HepG2 (cell line): ENCODE results near the gene TMEM229B. TPM values are rescaled to one million over a fixed set of nuclear protein-coding genes. Genes with fewer than 3 reads are reported as not detected.

ENCODE experiments used
- ATAC-seq: fragments of 200-7000 bp; cut with Tn5 transposase; 3 replicates; pipeline ENCODE4 v1.9.1; 2020; ENCODE audit warnings: mild to moderate bottlenecking, moderate library complexity
- BruUV-seq: library from RNA; stranded (reverse); fragments of 400-500 nt; replicated peaks from 2 replicates; lab custom pipeline; 2021; lab: Mats Ljungman, UMichigan
- CTCF ChIA-PET: fragments of 300-600 bp; formaldehyde crosslinking; extraction: SDS; loops from one replicate; lab custom pipeline; 2021; ENCODE audit warnings: low total read pairs, inconsistent platforms, low intra/inter-chr PET ratio; lab: Yijun Ruan, JAX
- POLR2A ChIA-PET: fragments of 350-600 bp; sonication (Branson Sonifier 250); formaldehyde crosslinking; loops from one replicate; lab custom pipeline; 2020; ENCODE audit warnings: antibody characterized with exemption, inconsistent platforms; lab: Yijun Ruan, JAX
- DNase-seq: peaks from one replicate; pipeline ENCODE4 v3.0.0-alpha.2; 2015; ENCODE audit warnings: low spot score
- FAIRE-seq: peaks from 3 replicates; lab custom pipeline; 2011; peaks lifted over from hg19 to GRCh38; lab: Jason Lieb, UNC
- H2AFZ ChIP-seq: one replicate; pipeline ENCODE4 v1.6.1; 2011; ENCODE audit warnings: low read length, inconsistent platforms
- H3K27ac ChIP-seq: fragments of 300-600 bp; 3 replicates; pipeline ENCODE4 v1.8.0; 2011; ENCODE audit warnings: mixed run types, mild to moderate bottlenecking, mixed read lengths, low read length, inconsistent platforms; ENCODE audit not compliant: insufficient read depth; ENCODE audit errors: extremely low read length
- H3K27me3 ChIP-seq, 2 experiments: fragments of 200-600 bp in 1 of 2; 2 replicates in 1 of 2; 3 replicates in 1 of 2; pipeline versions ENCODE4 v1.6.0 to v1.8.0; 2011; ENCODE audit warnings: low read length in 2 of 2, mild to moderate bottlenecking in 2 of 2, moderate library complexity in 2 of 2, inconsistent platforms in 1 of 2; ENCODE audit not compliant: insufficient read depth in 2 of 2, control insufficient read depth in 1 of 2
- H3K36me3 ChIP-seq, 2 experiments: fragments of 200-600 bp in 1 of 2; replicated peaks in 1 of 2; 2 replicates in 1 of 2; 3 replicates in 1 of 2; pipeline versions ENCODE4 v1.5.1 to v1.8.0; 2011; ENCODE audit warnings: low read length in 2 of 2, inconsistent platforms in 1 of 2; ENCODE audit not compliant: insufficient read depth in 2 of 2, control insufficient read depth in 1 of 2
- H3K4me1 ChIP-seq: 2 replicates; pipeline ENCODE4 v1.5.1; 2012; ENCODE audit warnings: low read length, inconsistent platforms; ENCODE audit not compliant: insufficient read depth
- H3K4me2 ChIP-seq: 2 replicates; pipeline ENCODE4 v1.6.0; 2011; ENCODE audit warnings: low read depth, low read length, inconsistent platforms
- H3K4me3 ChIP-seq, 3 experiments: fragments of 200-600 bp in 1 of 3; sonication (generic), shearing (Covaris generic) in 1 of 3; replicated peaks in 1 of 3; 2 replicates each; pipeline ENCODE4 v1.5.1; 2011 to 2016; ENCODE audit warnings: low read length in 3 of 3, inconsistent platforms in 2 of 3, low read depth in 2 of 3, mild to moderate bottlenecking in 2 of 3, control low read depth in 1 of 3, mixed read lengths in 1 of 3; ENCODE audit not compliant: insufficient read depth in 1 of 3
- H3K79me2 ChIP-seq: one replicate; pipeline ENCODE4 v1.6.1; 2011; ENCODE audit warnings: low read length, inconsistent platforms; ENCODE audit not compliant: insufficient read depth
- H3K9ac ChIP-seq: 2 replicates; pipeline ENCODE4 v1.6.0; 2011; ENCODE audit warnings: mild to moderate bottlenecking, low read depth, low read length, inconsistent platforms; ENCODE audit not compliant: insufficient read depth
- H3K9me3 ChIP-seq: 2 replicates; pipeline ENCODE4 v1.5.1; 2012; ENCODE audit warnings: mild to moderate bottlenecking, low read length
- H4K20me1 ChIP-seq: 2 replicates; pipeline ENCODE4 v1.6.0; 2011; ENCODE audit warnings: inconsistent platforms, mild to moderate bottlenecking, low read length, moderate library complexity; ENCODE audit not compliant: insufficient read depth
- AHR ChIP-seq: IDR thresholded peaks from 2 replicates; pipeline ENCODE4 v1.6.1; 2018; ENCODE audit warnings: missing genetic modification reagents, missing compliant biosample characterization
- ATRX ChIP-seq: sonication (generic); formaldehyde crosslinking; IDR thresholded peaks from 2 replicates; pipeline ENCODE4 v1.4.0; 2020; ENCODE audit warnings: missing genetic modification reagents, borderline replicate concordance
- HES4 ChIP-seq: sonication (generic); formaldehyde crosslinking; IDR thresholded peaks from 2 replicates; pipeline ENCODE4 v1.9.0; 2021; ENCODE audit warnings: mild to moderate bottlenecking, missing genetic modification reagents, borderline replicate concordance
- HNF1B ChIP-seq: sonication (generic); formaldehyde crosslinking; IDR thresholded peaks from 2 replicates; pipeline ENCODE4 v1.5.1; 2020; ENCODE audit warnings: mild to moderate bottlenecking, moderate library complexity, missing genetic modification reagents
- HOXA3 ChIP-seq: sonication (generic); formaldehyde crosslinking; IDR thresholded peaks from 2 replicates; pipeline ENCODE4 v1.5.0; 2020; ENCODE audit warnings: missing genetic modification reagents
- MIER2 ChIP-seq: IDR thresholded peaks from 2 replicates; pipeline ENCODE4 v1.6.1; 2016; ENCODE audit warnings: missing biosample characterization, missing genetic modification reagents
- MXD1 ChIP-seq: sonication (generic); formaldehyde crosslinking; IDR thresholded peaks from 2 replicates; pipeline ENCODE4 v1.4.0; 2020; ENCODE audit warnings: mild to moderate bottlenecking, missing genetic modification reagents
- NKX3-1 ChIP-seq: sonication (generic); formaldehyde crosslinking; IDR thresholded peaks from 2 replicates; pipeline ENCODE4 v1.5.0; 2020; ENCODE audit warnings: missing genetic modification reagents
- PBX3 ChIP-seq: sonication (generic); formaldehyde crosslinking; IDR thresholded peaks from 2 replicates; pipeline ENCODE4 v1.8.1; 2023; ENCODE audit warnings: missing genetic modification reagents, inconsistent platforms, borderline replicate concordance
- ZNF331 ChIP-seq: sonication (generic); formaldehyde crosslinking; IDR thresholded peaks from 2 replicates; pipeline ENCODE4 v1.4.0; 2020; ENCODE audit warnings: missing genetic modification reagents
- ZNF557 ChIP-seq: sonication (generic); formaldehyde crosslinking; IDR thresholded peaks from 2 replicates; pipeline ENCODE4 v1.4.0; 2020; ENCODE audit warnings: missing genetic modification reagents
- ZNF607 ChIP-seq: sonication (generic); formaldehyde crosslinking; IDR thresholded peaks from 2 replicates; pipeline ENCODE4 v1.5.1; 2020; ENCODE audit warnings: missing genetic modification reagents, mild to moderate bottlenecking, borderline replicate concordance
- ZNF691 ChIP-seq: sonication (generic); formaldehyde crosslinking; IDR thresholded peaks from 2 replicates; pipeline ENCODE4 v1.4.0; 2020; ENCODE audit warnings: missing genetic modification reagents, low read depth, mild to moderate bottlenecking, borderline replicate concordance
- ZNF75D ChIP-seq: sonication (generic); formaldehyde crosslinking; IDR thresholded peaks from 2 replicates; pipeline ENCODE4 v1.8.1; 2023; ENCODE audit warnings: missing genetic modification reagents, mild to moderate bottlenecking, borderline replicate concordance
- ZSCAN12 ChIP-seq: sonication (generic); formaldehyde crosslinking; IDR thresholded peaks from 2 replicates; pipeline ENCODE4 v1.9.0; 2021; ENCODE audit warnings: mild to moderate bottlenecking, missing genetic modification reagents
- WGBS: methylation state at CpG from one replicate; pipeline ENCODE4 v1.1.6; 2017; ENCODE audit warnings: low lambda C conversion rate; 5-methylcytosine and 5-hydroxymethylcytosine counted together
- in situ Hi-C: cut with HindIII; loops from 2 replicates; pipeline ENCODE4 v1.10.0; 2017; ENCODE audit warnings: low pct_unique_long_range_greater_than_20kb; ENCODE audit not compliant: extremely low pct_ligation_motif_present
- intact Hi-C: fragments of 100-400 bp; cut with micrococcal nuclease; formaldehyde crosslinking; loops from one replicate; pipeline ENCODE4 v1.10.0; 2022; ENCODE audit not compliant: unreplicated experiment
- polyA plus RNA-seq, 8 experiments: library from polyadenylated mRNA; depleted of rRNA in 3 of 8; stranded (reverse) in 7 of 8; unstranded in 1 of 8; fragments of >200 nt; fragmentation: Illumina TruSeq in 4 of 8; extraction: Trizol in 4 of 8; gene quantifications; 2 replicates each; pipeline versions ENCODE4 v1.2.1 to v1.2.3, GENCODE V29; 2011 to 2016; ENCODE audit warnings: low read depth in 4 of 8, missing spikeins in 1 of 8, mixed read lengths in 1 of 8; ENCODE audit not compliant: insufficient read depth in 1 of 8
- total RNA-seq, 5 experiments: library from RNA; depleted of rRNA; stranded (reverse); fragments of >200 nt; fragmentation: Illumina TruSeq; extraction: Trizol; gene quantifications; 2 replicates each; pipeline ENCODE4 v1.2.3, GENCODE V29; 2016; ENCODE audit warnings: low read depth in 1 of 5

The TMEM229B gene
- total and polyA plus RNA-seq, 2 of the 13 experiments (the other 11 are each of a cell fraction or from before 2014, with no cell fraction given), result 0.69 to 1.1 TPM

GRCh38 chr14:67459336-67459735, 29.2 kb downstream of the TMEM229B start (continued):
- no peak for TF ChIP-seq HOXA3 (CRISPR knock-in tag)
- no peak for TF ChIP-seq PBX3 (CRISPR knock-in tag)
- TF ChIP-seq ZNF607 (CRISPR knock-in tag), result no peak
- TF ChIP-seq, all 625 proteins: peak for 0

- in situ Hi-C loops, result no loop called here
- 9% methylated on average over 4 of the region's 6 CpGs for WGBS
- ATAC-seq (peak; percentile 72), DNase-seq (no peak), FAIRE-seq (no peak)
- no TSS peak for BruUV-seq
- no peak overlapping the region for H3K9ac ChIP-seq
- H4K20me1 ChIP-seq, result no peaks in the 10 kb centered on the region
- no peak overlapping the region for H2AFZ ChIP-seq
- H3K4me1 ChIP-seq, result no peaks in the 10 kb centered on the region
- no peak overlapping the region for H3K27ac ChIP-seq
- no peaks in the 10 kb centered on the region for H3K79me2 ChIP-seq
- H3K4me3 ChIP-seq, result no peak overlapping the region
- POLR2A ChIA-PET, result no interaction called here
- intact Hi-C loops, result no loop called here
- H3K4me2 ChIP-seq, result 0 out of 2 replicates have a peak overlapping the region, but pooled peaks have one; percentile 19
- no peak for TF ChIP-seq AHR (CRISPR knock-in tag)
- TF ChIP-seq HNF1B (CRISPR knock-in tag), result no peak
- no peak for TF ChIP-seq ZNF331 (CRISPR knock-in tag)
- TF ChIP-seq ATRX, result no peak
- TF ChIP-seq MXD1, result no peak
- no peak for TF ChIP-seq ZNF691
- no peak for TF ChIP-seq ZNF557
- TF ChIP-seq NKX3-1 (CRISPR knock-in tag), result no peak
- no peak for TF ChIP-seq ZNF75D (CRISPR knock-in tag)
- TF ChIP-seq HES4 (CRISPR knock-in tag), result no peak
- TF ChIP-seq MIER2 (CRISPR knock-in tag), result no peak
- TF ChIP-seq ZSCAN12 (CRISPR knock-in tag), result no peak
- TF ChIP-seq, all 625 proteins: peak for 0
- no peaks in the 10 kb centered on the region for H3K9me3 ChIP-seq
- H3K27me3 ChIP-seq, result peaks cover 0 to 1% of the 10 kb centered on the region in 2 experiments; a peak in 1 of 5 replicates
- H3K36me3 ChIP-seq, result no peaks in the 10 kb centered on the region
- CTCF ChIA-PET, result no interaction called here
These were observed 30.7 kb downstream of the TMEM229B start for GRCh38 chr14:67457782-67458181.
